ENCODE measurements around the gene GLYATL1B. TPM values are rescaled to one million over a fixed set of nuclear protein-coding genes. Genes with fewer than 3 reads are reported as not detected.

The GLYATL1B gene
- total and polyA plus RNA-seq, 4 donors: not detected

- no peak overlapping the region for H3K9ac ChIP-seq (ENCODE audit: low read depth in 1 of 2, low read length in 2 of 2)
- H3K4me1 ChIP-seq (ENCODE audit: control insufficient read depth in 4 of 4, insufficient read depth in 4 of 4, low read length in 3 of 4): peaks cover 0 to 8% (median 4%) of the 10 kb centered on the region in 4 donors
- no peaks in the 10 kb centered on the region for H3K27me3 ChIP-seq (ENCODE audit: control insufficient read depth in 4 of 4, insufficient read depth in 4 of 4, low read length in 3 of 4)
- H3K27ac ChIP-seq (ENCODE audit: low read depth in 1 of 2, low read length in 2 of 2): no peak overlapping the region
- DNase-seq (ENCODE audit: low spot score): no peak
- no peaks in the 10 kb centered on the region for H3K9me3 ChIP-seq (ENCODE audit: control insufficient read depth in 4 of 4, low read length in 3 of 4)
- TF ChIP-seq TAF1 (conservative IDR thresholded peaks at IDR 0.05) (no peak), ATF3 (IDR thresholded peaks at IDR 0.05) (no peak), FOXA1 (IDR thresholded peaks at IDR 0.05) (no peak), MAX (IDR thresholded peaks at IDR 0.05) (no peak), ZBTB33 (IDR thresholded peaks at IDR 0.05) (no peak), EGR1 (IDR thresholded peaks at IDR 0.05; ENCODE audit: low read depth in 2 of 2) (no peak), SP1 (IDR thresholded peaks at IDR 0.05) (no peak), RXRA (IDR thresholded peaks at IDR 0.05) (no peak), JUND (IDR thresholded peaks at IDR 0.05) (no peak), GABPA (IDR thresholded peaks at IDR 0.05 in 1 of 2, conservative IDR thresholded peaks at IDR 0.05 in 1 of 2) (no peak), HNF4G (IDR thresholded peaks at IDR 0.05) (no peak), RAD21 (IDR thresholded peaks at IDR 0.05) (no peak), NR2F2 (IDR thresholded peaks at IDR 0.05) (no peak), REST (IDR thresholded peaks at IDR 0.05) (no peak), FOXA2 (IDR thresholded peaks at IDR 0.05) (no peak), YY1 (IDR thresholded peaks at IDR 0.05) (no peak)
- TF ChIP-seq, protein P1, sequence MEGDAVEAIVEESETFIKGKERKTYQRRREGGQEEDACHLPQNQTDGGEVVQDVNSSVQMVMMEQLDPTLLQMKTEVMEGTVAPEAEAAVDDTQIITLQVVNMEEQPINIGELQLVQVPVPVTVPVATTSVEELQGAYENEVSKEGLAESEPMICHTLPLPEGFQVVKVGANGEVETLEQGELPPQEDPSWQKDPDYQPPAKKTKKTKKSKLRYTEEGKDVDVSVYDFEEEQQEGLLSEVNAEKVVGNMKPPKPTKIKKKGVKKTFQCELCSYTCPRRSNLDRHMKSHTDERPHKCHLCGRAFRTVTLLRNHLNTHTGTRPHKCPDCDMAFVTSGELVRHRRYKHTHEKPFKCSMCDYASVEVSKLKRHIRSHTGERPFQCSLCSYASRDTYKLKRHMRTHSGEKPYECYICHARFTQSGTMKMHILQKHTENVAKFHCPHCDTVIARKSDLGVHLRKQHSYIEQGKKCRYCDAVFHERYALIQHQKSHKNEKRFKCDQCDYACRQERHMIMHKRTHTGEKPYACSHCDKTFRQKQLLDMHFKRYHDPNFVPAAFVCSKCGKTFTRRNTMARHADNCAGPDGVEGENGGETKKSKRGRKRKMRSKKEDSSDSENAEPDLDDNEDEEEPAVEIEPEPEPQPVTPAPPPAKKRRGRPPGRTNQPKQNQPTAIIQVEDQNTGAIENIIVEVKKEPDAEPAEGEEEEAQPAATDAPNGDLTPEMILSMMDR (IDR thresholded peaks at IDR 0.05; ENCODE audit: low read depth, low read length, missing input control): no peak
- no peak overlapping the region for H3K4me3 ChIP-seq (ENCODE audit: low read depth in 1 of 3, low read length in 3 of 3)
- H3K36me3 ChIP-seq (ENCODE audit: control insufficient read depth in 4 of 4, insufficient read depth in 3 of 4, low read depth in 1 of 4, low read length in 3 of 4): peaks cover 0 to 10% (median 2%) of the 10 kb centered on the region in 4 donors
- 97% methylated on average over 17 of the region's 17 CpGs for WGBS
Observed at GRCh38 chr11:59137190-59137589, 51.1 kb downstream of the GLYATL1B start.

- H3K36me3 ChIP-seq (ENCODE audit: control insufficient read depth in 4 of 4, insufficient read depth in 3 of 4, low read depth in 1 of 4, low read length in 3 of 4): peaks cover 0 to 10% (median 2%) of the 10 kb centered on the region in 4 donors
- 63% methylated on average over 2 of the region's 2 CpGs for WGBS
- H3K9me3 ChIP-seq (ENCODE audit: control insufficient read depth in 4 of 4, low read length in 3 of 4): no peaks in the 10 kb centered on the region
- no peak overlapping the region for H3K9ac ChIP-seq (ENCODE audit: low read depth in 1 of 2, low read length in 2 of 2)
- no peak overlapping the region for H3K27ac ChIP-seq (ENCODE audit: low read depth in 1 of 2, low read length in 2 of 2)
- H3K4me1 ChIP-seq (ENCODE audit: control insufficient read depth in 4 of 4, insufficient read depth in 4 of 4, low read length in 3 of 4): peaks cover 0 to 15% (median 12%) of the 10 kb centered on the region in 4 donors
- no peaks in the 10 kb centered on the region for H3K27me3 ChIP-seq (ENCODE audit: control insufficient read depth in 4 of 4, insufficient read depth in 4 of 4, low read length in 3 of 4)
- no peak for DNase-seq (ENCODE audit: low spot score)
- H3K4me3 ChIP-seq (ENCODE audit: low read depth in 1 of 3, low read length in 3 of 3): no peak overlapping the region
- no peak for TF ChIP-seq FOXA2 (IDR thresholded peaks at IDR 0.05)
- no peak for TF ChIP-seq RAD21 (IDR thresholded peaks at IDR 0.05)
- TF ChIP-seq GABPA (IDR thresholded peaks at IDR 0.05 in 1 of 2, conservative IDR thresholded peaks at IDR 0.05 in 1 of 2): no peak
- no peak for TF ChIP-seq TAF1 (conservative IDR thresholded peaks at IDR 0.05)
- TF ChIP-seq HNF4G (IDR thresholded peaks at IDR 0.05): no peak
- no peak for TF ChIP-seq NR2F2 (IDR thresholded peaks at IDR 0.05)
- no peak for TF ChIP-seq RXRA (IDR thresholded peaks at IDR 0.05)
- TF ChIP-seq FOXA1 (IDR thresholded peaks at IDR 0.05): no peak
- TF ChIP-seq, protein P1 (IDR thresholded peaks at IDR 0.05; ENCODE audit: low read depth, low read length, missing input control): no peak
- no peak for TF ChIP-seq REST (IDR thresholded peaks at IDR 0.05)
- TF ChIP-seq YY1 (IDR thresholded peaks at IDR 0.05): no peak
- no peak for TF ChIP-seq HNF4A (conservative IDR thresholded peaks at IDR 0.05)
- TF ChIP-seq JUND (IDR thresholded peaks at IDR 0.05): no peak
Observed at GRCh38 chr11:59138643-59139042, 52.5 kb downstream of the GLYATL1B start.
